G401.6 (cell line): ENCODE data around the gene IQSEC3.

Experiments
- FAIRE-seq: peaks from 2 replicates; lab custom pipeline; 2012; peaks lifted over from hg19 to GRCh38; lab: Jason Lieb, UNC

Gene IQSEC3

GRCh38 chr12:163406-163986 lies 96.9 kb downstream of the IQSEC3 start:
- FAIRE-seq: no peak

DNA sequence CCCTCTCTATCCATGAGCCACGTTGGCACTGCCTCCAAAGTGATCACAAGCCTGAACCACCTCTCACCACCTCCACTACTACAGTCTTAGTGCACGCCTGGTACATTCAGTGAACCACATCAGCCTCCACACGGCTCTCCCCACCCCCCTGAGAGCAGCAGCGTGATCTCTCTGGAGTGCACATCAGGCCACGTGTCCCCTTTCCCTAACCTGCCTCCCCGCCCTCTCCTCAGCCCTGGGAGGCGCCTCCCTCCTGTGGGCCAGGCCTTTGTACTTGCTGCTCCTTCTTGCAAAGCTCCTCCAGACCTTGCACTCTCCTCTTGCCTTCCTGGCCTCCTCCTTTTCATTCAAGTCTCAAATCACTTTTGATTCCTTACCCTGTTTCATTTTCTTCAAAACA lies 97.6 kb downstream of the IQSEC3 start:
- no peak for FAIRE-seq

- no peak for FAIRE-seq
These were observed 99.3 kb downstream of the IQSEC3 start for GRCh38 chr12:165862-166368.

- FAIRE-seq: no peak
These were observed 100.0 kb downstream of the IQSEC3 start for GRCh38 chr12:166425-167075.

GRCh38 chr12:167959-168600 lies 101.5 kb downstream of the IQSEC3 start:
- FAIRE-seq: no peak

- FAIRE-seq: no peak
These were observed 102.4 kb downstream of the IQSEC3 start for GRCh38 chr12:168763-169525.

DNA sequence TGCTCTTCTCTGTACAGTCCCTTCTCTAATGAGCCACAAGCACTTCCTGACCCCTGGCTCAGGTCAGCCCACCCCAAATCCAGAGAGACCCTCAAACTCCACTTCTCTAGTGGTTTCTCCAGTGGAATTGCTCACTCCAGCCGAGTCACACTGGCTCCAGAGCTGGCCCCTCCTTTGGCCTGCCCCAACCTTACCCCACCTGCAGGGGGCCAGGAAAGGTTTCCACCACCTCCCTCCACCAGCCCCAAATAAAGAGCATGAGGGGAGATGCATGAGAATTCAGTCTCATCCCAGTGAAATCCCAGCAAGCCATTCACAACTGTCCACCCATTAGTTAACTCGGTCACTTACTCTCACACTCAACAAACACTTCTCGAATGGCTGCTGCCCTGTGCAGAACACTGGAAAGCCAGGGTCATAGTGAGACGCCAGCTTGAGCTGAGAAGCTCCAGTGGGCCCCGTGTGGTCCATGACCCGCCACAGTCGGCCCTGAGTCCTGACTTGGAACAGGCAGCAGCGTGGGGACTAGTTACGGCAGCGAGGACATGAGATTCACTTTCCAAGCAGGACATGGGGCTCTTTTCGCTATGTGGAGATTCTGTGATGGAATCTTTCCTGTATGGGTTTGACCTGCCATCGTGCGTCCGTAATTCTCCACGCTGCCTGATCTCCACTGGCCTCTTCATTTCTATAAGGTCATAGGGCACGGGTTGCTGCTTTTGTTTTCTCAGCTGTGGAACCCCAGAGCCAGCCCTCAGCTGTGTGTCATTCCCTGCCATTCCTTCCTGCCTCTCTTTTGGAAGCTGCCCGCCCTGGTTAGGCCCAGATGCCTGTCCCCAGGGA lies 103.2 kb downstream of the IQSEC3 start:
- no peak for FAIRE-seq

DNA sequence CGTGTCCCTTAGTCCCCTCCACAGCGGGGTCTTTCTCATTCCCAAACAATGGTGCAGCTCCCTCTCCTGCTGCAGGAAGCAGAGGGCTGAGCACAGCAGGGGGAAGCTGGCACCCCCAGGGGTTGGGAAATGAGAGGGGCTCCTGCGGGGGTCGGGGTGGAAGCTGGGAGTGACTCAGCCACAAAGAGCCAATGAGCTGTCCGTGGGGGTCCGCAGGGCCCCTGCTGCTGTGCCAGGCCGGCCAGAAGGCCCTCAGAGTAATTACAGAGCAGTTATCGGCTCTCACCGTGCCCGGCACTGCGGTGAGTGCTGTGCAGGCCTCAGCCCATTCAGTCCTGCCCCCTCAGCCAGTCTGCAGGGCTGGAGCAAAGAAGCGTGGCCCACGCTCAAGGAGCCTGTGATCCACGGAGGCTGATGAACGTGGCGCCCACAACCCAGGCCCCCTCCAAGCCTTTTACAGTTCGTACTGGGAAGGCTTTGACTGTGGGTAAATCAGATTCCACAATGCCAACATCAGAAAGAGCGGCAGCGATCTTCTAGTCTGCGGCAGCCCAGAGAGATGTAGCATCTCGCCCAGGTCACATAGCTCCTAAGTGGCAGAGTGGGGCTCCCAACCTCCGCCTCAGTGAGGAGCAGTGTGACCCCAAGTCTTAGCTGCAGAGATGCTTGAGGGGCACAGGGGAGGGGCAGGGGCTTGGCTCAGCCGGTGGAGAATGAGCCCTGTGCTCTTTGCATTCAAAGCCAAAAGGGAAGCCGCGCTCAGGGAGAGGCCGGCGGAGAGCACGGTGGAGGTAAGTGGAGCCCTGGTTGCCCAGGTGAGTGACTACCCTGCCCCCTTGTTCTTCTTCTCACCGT lies 104.0 kb downstream of the IQSEC3 start:
- no peak for FAIRE-seq

- FAIRE-seq: no peak
These were observed 104.7 kb downstream of the IQSEC3 start for GRCh38 chr12:171276-171675.

GRCh38 chr12:171743-172676 lies 105.4 kb downstream of the IQSEC3 start:
- no peak for FAIRE-seq

DNA sequence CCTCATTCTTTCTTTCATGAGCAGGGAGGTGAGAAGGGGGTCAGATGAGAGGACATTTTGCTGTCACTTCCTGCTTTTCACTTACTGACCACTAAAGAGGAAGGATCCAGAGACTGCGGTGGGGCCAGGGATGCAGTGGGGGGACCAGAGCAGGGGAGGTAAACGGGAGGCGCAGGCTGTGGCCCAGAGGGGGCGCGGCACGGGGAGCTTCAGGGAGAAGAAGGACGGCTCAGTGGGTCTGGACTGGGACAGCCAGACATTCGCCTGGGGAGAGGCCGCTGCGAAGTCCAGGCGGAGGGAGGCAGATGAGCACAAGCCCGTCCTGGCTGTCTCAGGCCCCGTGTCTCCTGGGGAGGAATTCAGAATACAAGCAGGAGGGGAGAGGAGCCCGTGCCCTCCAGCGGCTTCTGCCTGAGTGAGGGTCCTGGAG lies 106.2 kb downstream of the IQSEC3 start:
- FAIRE-seq: no peak

DNA sequence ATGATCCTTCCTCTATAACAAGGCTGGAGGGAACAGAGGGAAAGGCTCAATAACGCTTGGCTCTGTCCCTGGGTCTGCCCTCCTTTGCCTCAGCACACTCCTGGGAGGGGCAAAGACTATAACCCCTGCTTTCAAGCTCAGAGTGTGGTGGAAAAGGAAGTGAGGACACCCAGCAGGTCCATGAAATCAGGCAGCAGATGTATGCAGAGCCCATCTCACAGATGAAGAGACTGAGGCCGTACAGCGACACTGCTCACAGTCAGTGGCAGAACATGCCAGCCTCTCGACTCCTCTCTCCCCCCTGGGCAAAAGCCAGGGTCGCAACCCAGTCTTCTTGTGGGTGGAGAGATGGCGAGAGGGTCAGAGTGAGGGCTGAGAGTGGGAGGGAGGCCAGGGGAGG lies 107.6 kb downstream of the IQSEC3 start:
- no peak for FAIRE-seq

DNA sequence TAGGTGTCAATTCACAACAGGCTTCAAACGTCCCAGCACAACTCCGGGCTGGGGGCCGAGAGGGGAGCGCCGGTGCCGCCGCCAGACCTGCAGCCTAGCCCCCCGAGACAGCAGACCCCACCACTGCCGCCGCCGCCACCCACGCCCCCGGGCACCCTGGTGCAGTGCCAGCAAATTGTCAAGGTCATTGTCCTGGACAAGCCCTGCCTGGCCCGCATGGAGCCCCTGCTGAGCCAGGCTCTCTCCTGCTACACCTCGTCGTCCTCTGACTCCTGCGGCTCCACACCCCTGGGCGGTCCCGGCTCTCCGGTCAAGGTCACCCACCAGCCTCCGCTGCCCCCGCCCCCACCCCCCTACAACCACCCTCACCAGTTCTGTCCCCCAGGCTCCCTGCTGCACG lies 108.0 kb downstream of the IQSEC3 start:
- no peak for FAIRE-seq

- no peak for FAIRE-seq
These were observed 108.7 kb downstream of the IQSEC3 start for GRCh38 chr12:175250-175649.

GRCh38 chr12:175759-176158 lies 109.2 kb downstream of the IQSEC3 start:
- FAIRE-seq: no peak

DNA sequence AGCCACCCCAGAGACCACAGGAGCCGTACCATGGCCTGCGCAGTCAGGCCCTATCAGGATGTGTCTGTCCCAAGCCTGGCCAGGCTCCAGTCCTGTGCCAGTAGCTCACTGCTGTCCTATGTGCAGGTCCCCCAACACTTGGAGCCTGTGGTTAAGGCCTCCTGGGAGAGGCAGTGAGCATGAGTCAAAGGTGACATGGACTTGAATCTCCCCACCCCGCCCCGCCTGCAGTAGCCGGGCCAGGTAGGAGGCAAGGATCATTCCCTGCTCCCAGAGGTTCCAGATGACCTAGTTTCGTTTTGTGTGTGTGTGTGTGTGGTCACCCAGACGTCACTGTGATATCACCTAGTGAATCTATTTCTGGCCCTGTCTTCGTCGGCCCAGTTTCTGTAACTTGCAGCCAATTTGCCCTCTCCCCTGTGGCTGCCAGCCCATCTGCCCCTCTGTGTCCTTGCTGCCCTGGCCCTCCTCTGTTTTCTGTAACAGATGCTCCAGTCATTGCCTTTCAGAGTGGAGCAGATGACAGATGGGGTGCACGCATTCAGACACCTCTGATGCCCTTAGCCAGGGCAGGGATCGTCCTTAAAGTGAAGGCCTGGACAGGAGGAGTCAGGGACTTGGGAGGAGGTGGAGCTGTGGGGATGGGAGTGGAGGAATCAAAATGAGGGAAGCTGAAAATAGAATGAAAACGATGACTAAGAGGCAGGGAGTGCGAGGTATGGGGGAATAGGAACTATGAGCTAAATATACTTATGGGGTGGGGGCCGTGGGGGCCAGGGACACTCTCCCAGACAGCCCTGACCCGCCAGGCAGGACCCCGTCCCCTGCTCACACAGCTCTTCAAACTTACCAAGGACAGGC lies 110.0 kb downstream of the IQSEC3 start:
- no peak for FAIRE-seq

GRCh38 chr12:177336-177979 lies 110.9 kb downstream of the IQSEC3 start:
- FAIRE-seq: no peak
